ENCODE results near the gene NACC2.

DNA sequence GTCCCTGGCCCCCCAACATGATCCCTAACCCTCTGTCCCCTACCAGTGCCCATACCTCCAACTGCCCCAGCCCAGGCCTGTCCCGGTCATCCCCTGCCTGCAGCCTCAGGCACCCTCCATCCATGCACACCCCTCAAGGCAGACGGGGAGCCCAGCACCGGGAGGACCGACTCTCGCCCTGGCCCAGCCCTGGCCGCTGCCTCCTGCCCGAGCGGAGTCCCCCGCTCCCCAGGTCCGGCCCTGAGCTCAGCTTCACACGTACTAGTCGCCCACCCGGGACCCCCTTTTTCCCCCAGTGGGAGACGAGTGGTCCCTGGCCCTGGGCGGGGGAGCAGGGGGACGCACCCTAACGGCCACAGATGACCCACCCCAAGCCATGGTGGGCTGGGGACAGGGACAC lies 84.9 kb downstream of the NACC2 start:
- TF ChIP-seq, protein P1, sequence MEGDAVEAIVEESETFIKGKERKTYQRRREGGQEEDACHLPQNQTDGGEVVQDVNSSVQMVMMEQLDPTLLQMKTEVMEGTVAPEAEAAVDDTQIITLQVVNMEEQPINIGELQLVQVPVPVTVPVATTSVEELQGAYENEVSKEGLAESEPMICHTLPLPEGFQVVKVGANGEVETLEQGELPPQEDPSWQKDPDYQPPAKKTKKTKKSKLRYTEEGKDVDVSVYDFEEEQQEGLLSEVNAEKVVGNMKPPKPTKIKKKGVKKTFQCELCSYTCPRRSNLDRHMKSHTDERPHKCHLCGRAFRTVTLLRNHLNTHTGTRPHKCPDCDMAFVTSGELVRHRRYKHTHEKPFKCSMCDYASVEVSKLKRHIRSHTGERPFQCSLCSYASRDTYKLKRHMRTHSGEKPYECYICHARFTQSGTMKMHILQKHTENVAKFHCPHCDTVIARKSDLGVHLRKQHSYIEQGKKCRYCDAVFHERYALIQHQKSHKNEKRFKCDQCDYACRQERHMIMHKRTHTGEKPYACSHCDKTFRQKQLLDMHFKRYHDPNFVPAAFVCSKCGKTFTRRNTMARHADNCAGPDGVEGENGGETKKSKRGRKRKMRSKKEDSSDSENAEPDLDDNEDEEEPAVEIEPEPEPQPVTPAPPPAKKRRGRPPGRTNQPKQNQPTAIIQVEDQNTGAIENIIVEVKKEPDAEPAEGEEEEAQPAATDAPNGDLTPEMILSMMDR (IDR thresholded peaks at IDR 0.05), result no peak
- no peak for TF ChIP-seq POLR2A (IDR thresholded peaks at IDR 0.05)
